NCI-H69 (cell line): ENCODE results near the gene ZNF189.

Experiments used
- DNase-seq: peaks from one replicate; lab custom pipeline; 2025; lab: John Stamatoyannopoulos, UW

ZNF189 gene

DNA sequence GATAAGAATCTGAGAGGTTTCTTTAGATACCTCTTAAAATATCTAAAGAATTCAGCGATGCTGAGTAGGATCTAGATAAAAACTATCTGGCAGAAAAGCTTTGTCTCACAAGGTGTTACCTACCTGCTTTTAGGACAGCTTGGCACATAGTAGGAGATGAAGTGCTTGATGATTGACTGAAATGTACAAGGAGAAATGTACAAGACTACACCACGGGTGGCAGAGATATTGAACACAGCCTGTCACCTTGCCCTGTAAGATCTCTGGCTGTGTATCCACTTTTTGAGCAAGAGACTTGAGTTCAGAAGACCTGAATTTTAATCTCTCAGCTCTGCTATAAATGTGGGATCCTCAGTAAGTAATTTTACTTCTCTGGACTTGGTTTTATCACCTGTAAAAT, 21.2 kb downstream of the ZNF189 start:
- no peak for DNase-seq

DNA sequence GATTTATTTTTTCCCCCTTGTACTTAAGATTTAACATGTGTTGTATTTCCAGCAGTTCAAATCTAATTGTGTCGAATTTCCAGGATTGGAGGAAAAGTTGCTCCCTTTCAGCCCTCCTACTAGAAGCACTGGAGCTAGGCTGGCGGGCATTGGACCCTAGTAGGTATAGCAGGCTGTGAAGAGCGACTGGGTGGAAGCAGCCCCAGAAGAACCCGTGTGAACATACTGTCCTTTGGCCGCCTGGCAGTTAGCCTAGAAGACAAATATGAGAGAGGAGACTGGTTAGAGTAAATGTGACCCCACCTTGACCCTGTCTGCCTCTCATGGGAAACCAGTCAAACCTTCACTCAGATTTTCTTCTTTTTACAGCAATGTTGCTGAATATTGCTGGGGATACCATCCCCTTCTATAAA, 23.0 kb downstream of the ZNF189 start:
- DNase-seq: peak; percentile 36

DNA sequence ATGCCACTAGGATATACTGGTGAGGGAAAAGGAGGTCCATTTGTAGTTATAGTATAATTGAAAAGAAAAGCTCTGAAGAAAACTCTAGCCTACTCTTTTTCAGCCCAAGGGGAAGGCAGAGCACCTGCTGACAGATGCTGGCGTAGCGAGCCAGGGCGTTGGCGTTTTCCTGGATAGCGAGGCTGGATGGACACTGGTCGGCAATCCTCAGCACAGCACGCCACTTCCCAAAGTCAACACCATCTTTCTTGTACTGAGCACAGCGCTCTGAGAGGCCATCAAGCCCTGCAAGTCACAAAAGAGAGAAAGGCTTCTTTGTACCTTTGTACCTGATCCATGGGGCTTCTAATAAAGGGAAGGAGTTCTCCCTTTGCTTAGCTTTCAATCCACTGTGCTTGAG, 28.7 kb downstream of the ZNF189 start:
- peak; percentile 74 for DNase-seq

DNA sequence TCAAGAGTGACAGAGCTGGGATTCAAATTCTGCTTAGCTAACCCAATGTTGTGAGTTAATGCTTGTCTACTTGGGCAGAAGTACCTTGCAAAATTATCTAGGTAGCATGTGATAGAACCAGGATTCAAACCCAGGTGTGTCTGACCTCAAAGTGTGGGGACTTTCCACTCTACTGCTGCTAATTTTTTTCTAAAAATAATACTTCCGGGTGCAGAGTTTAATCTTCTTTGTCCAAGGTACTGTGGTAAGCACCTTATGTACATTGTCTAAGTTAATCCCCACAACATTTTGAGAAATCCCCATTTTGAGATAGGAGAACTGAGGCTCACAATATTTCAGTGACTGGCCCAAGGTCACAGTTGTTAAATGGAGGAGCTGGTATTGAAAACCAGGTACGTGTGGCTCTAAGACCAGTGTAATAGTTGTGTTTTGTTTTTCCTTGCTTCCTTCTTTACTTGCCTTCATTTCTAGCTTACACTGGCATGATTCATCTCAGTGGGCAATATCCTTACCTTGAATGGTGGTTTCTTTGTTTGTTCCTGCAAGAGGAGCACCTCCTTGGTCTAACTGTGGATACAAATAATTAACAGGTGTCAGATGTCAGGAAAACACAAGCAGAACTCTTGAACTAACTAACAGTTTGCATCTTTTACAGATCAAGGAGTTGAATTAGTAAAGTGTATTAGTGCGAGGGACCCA, 29.5 kb downstream of the ZNF189 start:
- DNase-seq: peak; percentile 17

DNA sequence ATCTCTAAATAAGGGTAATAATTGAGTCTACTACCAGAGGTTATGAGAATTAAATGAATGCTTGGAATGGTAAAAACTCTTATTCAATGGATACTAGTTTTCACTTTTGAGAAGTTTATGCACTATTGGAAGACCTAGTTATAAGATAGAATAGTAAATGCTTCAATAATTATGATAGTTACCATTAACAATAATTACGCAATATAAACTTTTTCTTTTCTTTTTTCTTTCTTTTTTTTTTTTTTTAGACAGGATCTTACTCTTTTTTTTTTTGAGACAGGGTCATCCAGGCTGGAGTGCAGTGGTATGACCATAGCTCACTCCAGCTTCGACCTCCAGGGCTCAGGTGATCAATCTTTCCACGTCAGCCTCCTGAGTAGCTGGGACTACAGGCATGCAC, 30.3 kb downstream of the ZNF189 start:
- no peak for DNase-seq

DNA sequence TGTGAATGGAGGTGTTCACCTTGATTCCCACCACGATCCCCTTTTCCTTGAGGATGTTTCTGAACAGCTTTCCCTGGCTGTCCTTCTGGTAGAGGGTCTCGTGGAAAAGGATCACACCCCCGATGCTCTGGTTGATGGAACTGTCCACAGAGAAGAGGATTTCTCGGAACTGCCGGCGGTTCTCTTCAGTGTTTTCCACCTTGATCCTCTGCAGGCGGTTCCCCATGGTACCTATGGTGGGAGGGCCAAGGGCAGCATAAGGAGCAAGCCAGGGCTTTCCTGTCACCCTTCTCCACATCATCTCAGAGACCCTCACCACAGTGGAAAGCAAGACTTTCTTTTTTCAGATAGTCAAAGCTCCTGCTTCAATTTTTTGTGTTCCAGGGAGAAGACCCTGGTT, 31.1 kb downstream of the ZNF189 start:
- no peak for DNase-seq

DNA sequence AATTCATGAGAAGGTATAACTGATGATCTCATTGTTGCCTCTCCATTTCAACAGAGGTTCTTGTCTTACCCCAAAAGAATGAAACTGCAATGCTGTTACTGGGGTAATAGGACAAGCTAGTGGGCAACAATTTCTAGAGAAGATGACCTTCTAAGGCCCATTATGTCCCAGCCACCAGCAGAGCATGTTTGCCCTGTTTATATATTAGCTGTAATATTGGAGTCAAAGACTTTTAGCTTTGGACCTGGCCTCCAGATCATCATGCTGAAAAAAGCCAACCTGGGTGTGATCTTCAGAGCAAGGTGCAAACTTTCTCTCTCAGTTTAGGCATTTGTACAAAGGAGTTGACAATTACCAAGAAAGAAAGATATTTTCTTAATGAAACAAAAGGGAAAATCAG, 33.5 kb downstream of the ZNF189 start:
- DNase-seq: no peak

DNA sequence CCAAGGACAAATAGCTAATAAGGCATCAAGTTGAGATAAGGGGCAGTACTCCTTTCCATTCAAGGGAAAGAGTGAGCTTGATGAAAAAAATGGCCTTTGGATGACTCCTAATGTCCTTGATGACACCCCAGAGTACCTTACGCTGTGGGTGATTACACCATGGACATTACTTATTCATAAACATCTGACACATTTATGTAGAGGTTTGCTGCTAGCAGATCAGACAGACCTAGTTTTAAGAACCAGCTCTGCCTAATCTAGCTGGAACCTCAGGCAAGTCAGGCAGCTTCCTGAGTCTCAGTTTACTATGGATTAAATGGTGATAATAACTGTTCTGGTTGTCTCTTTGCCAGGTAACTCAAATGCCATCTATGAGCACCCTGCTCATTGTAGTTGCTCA, 34.1 kb downstream of the ZNF189 start:
- no peak for DNase-seq

DNA sequence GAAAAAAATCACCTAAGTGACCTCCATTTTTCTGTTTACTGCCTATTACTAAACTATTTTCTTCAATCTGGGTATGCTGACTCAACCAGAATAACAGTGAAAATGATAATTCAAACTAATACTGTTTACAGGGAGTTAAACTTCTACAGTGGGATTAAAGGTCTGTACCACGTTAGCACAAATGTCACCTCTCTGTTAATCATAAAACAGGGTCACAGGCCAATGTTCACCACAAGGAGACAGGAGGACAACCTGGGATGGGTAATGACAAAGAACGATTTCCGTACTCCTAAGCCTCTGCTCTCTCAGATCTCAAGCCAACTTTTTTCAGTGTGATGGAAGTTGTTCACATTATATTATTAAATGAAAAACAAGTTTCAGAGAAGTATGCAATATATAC, 34.6 kb downstream of the ZNF189 start:
- DNase-seq: no peak

DNA sequence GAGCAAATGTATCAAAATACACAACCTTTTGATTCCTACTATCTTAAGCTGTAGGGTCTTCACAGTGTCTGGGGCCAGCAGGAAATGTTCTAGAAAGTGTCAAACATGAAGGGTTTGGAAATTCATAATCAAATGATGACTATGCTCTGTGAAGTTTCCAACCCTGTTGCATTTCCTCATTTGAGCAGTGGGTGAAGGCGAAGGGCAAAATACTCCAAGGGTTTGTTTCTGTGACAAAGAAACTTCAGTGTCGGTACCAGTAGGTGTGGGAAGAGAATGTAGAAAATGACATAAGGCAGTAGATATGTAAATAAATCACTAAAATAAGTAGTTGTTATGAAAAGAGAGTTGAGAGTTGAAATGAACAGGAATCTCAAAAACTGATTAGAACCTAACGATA, 36.3 kb downstream of the ZNF189 start:
- no peak for DNase-seq

DNA sequence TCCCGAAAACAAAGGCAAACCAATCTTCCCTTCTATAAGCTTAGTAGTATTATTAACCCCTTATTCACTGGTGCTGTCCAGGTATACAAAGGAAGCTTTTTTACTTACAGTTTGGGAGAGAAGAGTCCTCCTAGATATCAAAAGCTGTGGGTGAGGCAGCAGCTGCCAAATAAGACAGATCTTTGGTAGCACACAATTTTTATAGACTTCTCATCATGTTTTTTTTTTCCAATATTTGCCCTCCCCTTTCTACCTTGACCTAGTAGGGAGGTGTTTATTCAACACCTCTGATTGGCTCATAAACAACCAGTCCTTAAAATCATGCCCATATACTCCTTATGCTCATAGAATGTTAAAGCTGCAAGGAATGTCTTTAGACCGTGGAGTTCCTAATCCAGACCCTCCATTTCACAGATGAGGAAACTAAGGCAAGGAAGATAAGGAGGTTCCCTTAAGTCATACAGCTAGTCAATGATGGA, 37.0 kb downstream of the ZNF189 start, which contains the start of gene ALDOB:
TSS of gene ALDOB (minus strand) at position 174 of the 479 bp plus-strand sequence. CDS start 4,887 bp downstream, outside the sequence.
- no peak for DNase-seq

DNA sequence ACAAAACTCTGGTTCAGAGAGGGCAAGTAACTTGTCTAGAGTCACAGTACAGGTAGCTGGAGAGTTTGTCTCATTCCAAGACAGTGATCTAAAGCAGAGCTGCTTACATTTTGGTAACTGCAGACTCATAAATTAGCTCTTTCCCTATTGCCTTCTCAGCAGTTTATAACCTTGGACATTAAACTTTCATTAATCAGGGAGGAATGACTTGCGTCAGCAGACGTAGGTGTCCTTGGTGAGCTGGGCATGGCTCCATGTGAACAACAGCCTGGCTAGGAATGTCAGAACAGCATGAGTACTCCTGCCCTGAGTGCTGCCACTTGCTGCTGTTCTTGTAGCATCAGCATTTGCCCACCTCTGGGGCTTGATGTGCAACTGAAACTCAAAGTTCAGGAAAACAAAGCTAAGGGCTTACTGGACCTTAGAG, 39.2 kb downstream of the ZNF189 start:
- DNase-seq: no peak

DNA sequence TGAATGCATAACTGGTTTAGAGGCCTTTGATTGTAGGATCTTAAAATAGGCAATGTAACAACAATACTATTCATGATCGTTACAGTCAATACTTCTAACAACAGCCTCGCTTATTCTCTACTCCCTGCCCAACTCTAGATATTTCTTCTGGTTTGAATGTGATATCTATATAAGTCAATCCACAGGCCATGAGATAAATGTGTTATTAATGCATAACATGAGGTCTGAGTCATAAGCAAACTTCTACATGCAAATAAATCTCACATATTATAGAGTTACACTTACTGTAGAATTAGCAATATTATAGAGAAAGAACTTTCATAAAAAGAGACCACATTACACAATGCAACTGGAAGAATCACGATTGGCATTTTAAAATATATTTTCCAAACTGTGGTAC, 39.9 kb downstream of the ZNF189 start:
- DNase-seq: no peak

DNA sequence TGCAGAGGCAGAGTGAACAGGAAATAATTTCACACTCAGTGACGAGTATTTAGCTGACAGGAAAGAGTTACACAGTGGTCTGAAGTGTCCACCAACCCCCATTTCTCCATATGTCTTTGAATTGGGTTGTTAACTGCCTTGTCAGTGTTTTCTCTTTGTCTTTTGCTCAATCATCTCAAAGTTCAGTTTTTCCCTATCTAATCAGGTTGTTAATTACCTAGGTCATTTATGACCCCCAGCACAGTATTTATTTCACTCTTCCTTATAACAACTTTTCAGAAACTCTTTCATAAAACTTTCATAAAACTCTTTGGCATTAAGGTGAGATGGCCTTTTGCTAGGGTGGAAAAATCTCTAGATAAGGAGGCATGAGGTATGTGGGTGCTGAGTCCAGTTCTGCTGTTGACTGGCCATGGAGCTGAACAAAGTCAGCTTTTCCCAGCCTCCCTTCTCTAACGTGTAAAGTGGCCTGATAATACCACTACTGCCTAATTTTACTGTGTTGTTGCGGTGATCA, 42.1 kb downstream of the ZNF189 start:
- no peak for DNase-seq

DNA sequence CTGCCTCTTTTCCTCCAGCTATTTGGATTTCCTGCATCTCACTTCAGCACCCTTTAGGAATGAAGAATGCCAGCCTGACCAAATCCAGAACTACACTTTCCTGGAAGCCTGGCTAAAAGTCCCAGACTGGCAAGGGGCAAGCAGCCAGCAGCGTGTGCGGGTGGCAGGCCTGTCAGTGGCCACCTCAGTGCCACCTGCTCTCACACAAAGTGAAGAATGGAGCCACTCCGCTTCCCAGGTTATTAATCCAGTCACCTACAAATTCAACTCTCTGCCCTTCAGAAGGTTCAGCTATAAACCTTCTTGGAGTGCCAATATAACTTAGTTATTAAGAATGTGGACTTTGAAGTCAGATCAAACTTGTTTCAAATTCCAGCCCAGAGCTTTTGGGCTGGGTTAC, 43.7 kb downstream of the ZNF189 start:
- no peak for DNase-seq

DNA sequence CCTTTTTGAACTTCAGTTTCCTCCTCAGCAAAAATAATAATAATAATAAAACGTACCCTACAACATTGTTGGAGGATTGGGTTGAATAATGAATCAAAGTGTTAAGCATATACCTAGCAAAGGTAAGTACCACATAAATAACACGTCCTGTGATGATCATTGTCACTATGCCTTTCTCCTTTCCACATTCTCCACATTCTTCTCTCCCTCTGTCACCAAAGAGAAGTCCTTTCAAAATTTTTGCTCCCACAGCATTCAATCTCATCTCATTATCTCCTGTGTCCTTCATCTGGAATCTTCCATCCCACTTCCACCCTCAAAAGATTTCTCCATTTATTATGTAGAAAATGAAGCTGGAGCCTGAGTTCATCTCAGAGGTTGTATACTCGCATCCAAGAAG, 44.1 kb downstream of the ZNF189 start:
- DNase-seq: no peak

DNA sequence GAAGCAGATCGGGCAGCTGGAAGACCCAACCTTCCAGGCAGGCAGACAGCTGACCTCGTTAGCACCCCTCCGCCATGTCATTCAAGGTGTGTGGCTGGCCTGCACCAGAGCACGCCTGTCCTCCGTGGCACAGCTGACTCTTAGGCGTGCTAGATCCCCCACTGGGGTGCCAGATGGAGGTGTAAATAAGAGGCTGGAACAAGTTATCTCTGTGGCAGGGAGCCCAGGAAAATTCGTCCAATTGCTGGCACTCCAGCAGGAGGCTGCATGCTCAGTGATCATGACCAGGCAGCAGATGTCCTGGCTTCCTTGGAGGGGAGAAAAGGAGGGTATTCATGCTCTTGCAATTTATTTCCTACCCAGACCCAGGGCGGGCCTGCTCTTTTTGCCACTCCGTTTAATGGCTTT, 44.7 kb downstream of the ZNF189 start:
- peak; percentile 99 for DNase-seq

DNA sequence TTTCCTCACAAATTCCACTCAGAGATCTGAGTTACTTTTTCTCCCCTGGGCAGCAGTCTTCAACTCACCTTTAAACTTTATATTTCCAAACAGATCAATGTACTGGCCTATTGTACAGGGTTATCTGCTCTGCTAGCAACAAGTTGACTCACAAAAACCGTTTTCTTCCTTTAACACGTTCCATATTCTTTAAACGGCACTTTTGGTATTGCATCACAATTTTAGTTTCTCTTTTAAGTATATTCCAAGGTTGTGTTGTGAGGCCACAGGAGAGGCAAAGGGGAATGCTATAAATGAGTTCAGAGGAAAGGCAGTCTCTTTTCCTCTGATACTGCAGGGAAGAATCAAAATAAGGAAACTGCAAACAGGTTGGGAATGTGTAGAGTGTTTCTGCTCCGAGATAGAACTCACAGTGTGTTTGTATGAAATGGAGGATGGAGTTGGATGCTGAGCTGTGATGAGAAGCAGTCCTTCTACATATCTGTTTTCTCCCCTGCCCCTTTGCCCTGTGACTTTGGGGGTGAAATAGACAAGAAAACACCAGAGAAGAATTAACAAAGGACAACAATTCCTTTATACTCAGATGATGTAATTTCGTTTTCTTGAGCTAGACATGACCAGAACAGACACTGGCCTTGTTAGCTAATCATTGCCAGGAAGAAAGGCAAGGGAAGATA, 46.8 kb downstream of the ZNF189 start:
- DNase-seq: no peak

DNA sequence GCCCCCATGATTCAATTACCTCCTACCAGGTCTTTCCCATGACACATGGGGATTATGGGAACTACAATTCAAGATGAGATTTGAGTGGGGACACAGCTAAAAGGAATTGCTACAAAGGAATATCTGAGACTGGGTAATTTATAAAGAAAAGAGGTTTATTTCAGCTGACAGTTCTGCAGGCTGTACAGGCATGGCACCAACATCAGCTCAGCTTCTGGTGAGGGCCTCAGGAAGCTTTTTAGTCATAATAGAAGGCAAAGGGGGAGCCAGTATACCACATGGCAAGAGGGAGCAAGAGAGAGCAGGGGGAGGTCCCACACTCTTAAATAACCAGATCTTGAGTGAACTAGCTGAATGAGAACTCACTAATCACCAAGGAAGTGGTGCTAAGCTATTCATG, 48.1 kb downstream of the ZNF189 start:
- no peak for DNase-seq

DNA sequence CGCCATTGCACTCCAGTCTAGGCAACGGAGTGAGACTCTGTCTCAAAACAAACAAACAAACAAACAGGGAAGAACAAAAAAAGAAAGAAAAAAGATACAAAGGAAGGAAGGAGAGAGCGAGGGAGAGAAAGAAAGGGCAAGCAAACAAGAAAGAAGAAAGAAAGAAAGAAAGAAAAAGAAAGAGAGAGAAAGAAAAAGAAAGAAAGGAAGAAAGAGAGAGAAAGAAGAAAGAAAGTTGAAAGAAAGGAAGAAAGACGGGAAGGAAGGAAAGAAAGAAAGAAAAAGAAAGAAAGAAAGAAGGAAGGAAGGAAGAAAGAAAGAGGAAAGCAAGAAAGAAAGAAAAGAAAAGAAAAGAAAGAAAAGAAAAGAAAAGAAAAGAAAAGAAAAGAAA, 50.0 kb downstream of the ZNF189 start:
- no peak for DNase-seq

DNA sequence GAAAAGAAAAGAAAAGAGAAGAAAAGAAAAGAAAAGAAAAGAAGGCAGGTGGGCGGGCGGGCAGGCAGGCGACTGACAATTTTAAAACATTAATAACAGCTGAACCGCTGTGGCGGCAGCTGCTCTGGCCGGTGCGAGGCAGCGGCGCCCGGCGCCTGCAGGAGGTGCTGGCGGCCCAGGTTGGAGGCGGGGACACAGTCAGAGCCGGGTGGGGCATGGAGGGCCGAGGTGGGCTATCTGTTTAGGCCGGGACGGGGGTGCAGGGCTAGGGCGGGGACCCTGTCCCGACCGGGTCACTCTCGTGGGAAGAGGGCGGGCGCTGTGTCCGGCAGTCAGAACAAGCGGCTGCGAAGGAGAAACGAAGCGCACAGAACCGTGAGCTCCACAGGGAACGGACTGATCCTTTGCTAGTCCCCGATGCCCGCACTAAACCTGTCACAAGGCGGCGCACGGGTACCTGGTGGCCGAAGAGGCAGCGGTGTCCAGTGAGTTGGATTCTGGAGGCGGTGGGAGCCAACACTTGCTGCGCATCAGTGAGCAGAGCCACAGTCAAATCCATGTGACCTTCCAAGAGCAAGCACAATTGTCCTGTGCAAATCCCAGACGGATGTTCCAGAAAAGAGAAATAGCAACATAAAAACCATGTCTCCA, 50.5 kb downstream of the ZNF189 start:
- peak; percentile 95 for DNase-seq

DNA sequence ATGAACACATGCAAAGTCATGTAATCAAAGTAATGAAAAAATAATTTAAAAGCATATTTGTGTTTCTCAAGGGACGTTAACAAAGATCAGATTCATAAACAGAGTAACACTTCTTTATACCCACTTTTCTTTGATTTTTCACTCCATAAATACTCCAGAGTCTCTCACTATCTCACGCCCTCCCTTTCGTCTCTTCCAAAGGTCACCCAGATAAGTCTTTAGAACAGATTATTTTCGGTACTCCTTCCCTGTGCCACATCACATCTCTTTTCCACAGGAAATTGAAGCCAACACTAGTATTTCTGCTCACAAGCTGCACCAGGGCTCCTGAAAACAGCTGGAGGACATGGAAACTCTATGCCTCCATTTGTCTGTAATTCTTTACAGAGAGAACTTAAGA, 52.3 kb downstream of the ZNF189 start:
- DNase-seq: no peak

DNA sequence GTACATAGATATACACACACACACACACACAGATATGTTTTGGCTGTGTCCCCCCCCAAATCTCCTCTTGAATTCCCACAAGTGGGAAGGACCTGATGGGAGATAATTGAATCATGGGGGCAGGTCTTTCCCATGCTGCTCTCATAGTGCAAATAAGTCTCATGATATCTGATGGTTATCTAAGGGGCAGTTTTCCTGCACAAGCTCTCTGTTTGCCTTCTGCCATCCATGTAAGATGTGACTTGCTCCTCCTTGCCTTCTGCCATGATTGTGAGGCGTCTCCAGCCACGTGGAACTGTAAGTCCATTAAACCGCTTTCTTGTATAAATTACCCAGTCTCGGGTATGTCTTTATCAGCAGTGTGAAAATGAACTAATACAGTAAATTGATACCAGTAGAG, 52.8 kb downstream of the ZNF189 start:
- DNase-seq: no peak
